Measurements from ENCODE around the gene TM4SF5.

DNA sequence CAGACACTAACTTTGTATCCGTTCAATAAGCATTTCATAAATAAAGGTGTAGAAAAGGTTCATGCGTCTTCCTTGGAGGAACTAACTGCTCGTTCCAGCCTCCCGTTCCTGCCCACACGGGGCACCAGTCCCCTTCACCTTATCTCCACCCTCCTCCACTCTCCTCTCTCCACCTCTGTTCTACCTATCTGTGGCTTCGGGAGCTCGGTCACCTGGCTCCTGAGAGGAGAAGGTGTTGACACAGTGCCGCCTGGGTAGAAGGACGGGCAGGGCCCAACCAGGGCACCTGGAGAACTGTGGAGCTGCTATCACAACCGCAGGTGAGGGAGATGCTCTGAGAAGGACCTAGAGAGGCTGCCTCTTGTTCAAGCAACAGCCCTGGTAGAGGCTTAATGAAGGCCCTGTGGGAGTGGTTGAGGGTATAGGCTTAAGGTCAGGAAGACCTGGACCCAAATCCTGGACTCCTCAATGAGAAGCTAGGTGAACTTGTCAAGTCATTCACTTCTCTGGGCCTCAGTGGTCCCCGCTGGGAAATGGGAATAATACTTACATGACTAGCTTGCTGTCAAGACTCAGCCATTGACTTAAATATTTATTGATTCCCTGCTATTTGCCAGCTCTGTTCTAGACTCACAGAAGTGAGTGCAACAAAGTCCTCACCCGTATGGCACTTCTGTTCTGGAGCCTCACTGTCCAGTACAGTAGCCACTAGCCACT lies 51.8 kb downstream of the TM4SF5 start:
- no peak for TF ChIP-seq POLR2A (IDR thresholded peaks at IDR 0.05; ENCODE audit: low read depth, low read length)
- no peak for TF ChIP-seq TAF1 (IDR thresholded peaks at IDR 0.05; ENCODE audit: borderline replicate concordance, low read depth, low read length)

Measured in GM12892 (cell line).